GM19238 (cell line): ENCODE measurements around the gene SLC66A2.

Experiments
- DNase-seq: peaks from one replicate; pipeline ENCODE4 v3.0.0; 2011; ENCODE audit warnings: low spot score; ENCODE audit not compliant: insufficient read length

SLC66A2 gene

DNA sequence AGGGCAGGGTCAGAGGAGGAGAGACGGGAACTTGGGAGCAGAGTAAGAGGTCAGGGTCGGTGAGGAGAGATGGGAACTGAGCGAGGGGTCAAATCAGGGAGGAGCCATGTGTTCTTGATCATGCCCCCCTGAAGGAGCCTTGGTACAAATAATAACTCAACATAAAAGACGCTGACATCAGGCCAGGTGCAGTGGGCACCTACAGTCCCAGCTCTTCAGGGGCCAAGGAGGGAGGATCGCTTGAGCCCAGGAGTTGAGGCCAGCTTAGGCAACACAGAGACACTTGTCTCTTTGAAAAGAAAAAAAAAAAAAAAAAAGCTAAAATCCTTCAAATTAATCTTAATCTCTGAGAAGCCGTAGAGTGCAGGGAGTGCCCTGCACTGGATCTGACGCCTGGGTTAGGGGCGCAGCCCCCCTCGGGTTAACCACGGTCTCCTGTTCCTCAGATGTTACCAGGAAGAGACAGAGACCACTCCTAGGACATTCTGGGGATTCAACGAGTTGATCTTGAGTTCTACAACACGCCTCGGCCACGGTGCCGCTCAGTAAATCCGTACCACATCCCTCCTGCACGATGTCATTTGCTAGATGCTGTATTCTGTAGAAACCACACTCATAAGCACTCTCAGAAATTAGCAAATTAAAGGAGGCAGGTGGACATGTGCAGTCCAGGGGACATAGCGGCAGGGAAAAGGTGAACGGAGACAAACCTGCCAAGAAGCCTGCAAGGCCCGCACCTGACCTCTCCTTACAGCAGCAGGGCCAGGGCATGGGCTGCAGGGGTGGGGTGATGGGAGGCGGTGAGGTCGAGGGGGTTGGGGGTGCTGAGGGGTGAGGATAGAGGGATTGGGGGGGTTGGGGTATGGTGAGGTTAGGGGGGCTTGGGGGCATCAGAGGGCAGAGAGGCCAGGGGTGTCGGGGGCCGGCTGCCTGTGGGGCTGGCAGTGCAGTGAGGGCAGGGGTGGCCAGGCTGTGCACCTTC, 29.2 kb downstream of the SLC66A2 start:
- no peak for DNase-seq

DNA sequence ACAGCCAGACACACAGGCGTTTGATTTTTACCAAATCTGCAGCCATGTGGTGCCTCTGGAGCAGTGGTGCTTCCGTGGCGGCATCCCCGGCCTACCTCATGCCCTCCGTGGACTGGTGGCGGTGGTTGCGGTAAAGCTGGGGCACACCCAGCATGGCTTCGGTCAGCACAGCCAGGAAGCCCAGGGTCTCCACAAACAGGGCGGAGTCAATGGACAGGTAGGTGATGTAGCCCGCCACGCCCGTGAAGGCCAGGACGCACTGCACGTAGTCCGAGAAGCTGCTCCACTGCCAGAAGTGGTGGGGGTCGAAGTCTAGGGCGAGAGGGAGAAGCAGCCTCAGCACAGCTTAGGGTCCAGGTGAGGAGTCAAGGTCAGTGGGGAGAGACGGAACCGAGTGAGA, 32.4 kb downstream of the SLC66A2 start:
- no peak for DNase-seq

DNA sequence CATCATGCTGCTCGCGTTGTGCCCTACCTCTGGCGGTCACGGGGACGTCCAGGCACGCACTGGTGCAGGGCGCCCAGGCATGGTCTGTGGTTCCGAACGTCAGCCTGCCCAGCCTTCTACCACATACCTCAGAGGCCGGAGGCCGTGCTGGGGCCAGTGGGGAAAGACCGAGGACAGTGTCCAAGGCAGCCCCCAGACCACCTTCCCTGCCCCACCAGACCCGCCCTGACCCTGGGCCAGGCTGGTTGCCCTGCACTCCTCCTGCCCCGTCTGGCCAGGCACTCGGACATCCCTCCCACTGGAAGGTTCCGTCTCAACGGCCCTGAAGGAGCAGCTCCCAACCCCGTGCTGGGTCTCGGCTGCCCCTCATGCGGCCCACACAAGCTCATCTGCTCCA, 32.8 kb downstream of the SLC66A2 start:
- DNase-seq, result no peak

DNA sequence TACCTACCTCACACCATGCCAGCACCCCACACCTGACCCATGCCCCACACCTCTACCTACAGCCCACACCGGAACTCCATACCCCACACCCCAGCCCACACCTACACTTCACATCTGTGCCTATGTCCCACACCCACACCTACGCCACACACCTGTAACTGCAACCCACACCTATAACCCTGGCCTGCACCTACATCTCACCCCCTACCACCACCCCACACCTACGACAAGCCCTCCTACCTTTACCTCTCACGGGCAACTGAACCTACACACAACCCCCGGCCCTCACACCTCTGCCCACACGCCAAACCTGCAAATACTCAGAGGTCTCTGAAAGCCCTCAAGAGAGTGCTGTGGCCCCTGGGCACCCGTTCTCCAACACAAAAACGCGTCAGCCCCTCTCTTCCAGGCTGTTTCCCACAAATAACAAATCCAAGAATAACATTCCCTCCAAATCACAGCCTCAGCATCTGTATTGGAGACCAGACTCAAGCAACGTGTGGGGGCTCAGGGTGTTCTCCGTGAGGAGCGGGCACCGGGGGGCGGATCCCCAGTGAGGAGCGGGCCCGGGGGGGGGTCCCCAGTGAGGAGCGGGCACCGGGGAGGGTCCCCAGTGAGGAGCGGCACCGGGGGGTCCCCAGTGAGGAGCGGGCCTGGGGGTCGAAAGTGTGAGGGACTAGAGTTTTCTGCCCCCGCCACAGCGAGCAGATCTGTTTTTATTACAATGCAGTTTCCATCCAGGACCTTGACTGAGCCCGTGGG, 33.4 kb downstream of the SLC66A2 start:
- no peak for DNase-seq

DNA sequence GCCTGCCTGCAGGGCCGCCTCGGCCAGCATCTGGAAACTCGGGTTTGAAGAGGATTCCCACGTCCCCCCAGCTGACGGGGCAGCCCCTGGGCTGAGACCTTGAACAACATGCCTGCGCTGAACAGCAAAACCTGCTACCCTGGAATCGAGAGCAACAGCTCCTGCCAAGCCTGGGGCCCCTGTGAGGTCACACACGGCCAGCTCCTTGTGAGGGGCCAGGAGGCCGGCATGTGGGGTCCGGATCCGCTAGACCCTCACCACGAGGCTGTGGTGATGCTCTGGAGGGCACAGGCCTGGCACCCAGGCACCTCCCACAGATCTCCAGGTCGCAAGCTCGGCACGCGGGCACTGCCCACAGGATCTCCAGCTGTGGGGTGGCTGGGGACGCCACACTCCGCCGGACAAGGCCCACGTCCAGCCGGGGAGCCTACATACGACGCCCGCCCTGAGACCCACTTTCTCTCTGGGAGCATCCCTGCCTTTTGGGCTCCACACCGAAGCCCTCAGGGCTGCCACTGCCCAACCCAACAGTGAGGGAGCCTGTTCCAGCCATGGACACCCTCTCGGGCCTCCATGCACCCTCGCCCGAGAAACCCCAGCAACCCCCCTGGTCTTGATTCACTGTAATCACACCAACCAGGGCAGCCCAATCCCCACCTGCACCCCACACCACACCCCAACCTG, 34.1 kb downstream of the SLC66A2 start:
- no peak for DNase-seq

DNA sequence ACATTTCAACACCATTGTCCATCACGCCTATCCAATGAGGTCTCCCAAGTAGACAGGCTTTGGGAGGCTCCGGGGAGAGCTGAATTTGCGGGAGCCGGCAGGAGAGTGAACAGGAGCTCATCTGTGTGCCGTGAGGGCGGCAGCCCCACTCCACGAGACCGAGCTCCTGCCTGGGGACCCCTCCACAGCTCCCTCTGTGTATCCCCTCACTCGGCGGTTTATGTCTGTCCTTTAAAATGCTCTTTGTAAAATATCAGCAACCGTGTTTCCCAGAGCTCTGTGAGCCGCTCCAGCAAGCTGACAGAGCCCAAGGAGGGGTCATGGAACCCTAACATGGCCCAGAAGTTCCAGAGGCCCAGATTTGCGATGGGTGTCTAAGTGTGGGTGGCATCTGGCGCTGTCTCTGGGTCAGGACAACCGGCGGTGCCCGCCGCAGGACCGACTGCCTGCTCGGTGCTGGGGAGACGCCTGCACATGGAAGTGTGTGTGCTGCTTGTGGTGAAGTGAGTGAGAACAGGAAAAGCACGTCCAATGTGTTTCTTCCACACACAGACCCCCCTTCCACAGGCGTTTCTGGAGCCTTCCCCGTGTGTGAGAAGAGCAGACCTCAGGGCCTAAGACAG, 34.8 kb downstream of the SLC66A2 start:
- DNase-seq, result no peak

DNA sequence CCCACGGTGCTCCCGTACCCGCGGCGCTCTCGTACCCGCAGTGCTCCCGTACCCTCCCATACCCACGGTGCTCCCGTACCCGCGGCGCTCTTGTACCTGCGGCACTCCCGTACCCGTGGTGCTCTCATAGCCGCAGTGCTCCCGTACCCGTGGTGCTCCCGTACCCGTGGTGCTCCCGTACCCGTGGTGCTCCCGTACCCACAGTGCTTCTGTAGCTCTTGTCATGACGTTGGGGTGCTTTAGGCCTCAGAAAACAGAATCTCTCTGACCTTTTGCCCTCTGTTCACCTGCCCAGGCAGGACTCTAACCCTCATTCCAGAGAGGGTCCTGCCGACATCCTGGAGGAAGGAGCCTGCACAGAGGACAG, 35.3 kb downstream of the SLC66A2 start:
- no peak for DNase-seq

DNA sequence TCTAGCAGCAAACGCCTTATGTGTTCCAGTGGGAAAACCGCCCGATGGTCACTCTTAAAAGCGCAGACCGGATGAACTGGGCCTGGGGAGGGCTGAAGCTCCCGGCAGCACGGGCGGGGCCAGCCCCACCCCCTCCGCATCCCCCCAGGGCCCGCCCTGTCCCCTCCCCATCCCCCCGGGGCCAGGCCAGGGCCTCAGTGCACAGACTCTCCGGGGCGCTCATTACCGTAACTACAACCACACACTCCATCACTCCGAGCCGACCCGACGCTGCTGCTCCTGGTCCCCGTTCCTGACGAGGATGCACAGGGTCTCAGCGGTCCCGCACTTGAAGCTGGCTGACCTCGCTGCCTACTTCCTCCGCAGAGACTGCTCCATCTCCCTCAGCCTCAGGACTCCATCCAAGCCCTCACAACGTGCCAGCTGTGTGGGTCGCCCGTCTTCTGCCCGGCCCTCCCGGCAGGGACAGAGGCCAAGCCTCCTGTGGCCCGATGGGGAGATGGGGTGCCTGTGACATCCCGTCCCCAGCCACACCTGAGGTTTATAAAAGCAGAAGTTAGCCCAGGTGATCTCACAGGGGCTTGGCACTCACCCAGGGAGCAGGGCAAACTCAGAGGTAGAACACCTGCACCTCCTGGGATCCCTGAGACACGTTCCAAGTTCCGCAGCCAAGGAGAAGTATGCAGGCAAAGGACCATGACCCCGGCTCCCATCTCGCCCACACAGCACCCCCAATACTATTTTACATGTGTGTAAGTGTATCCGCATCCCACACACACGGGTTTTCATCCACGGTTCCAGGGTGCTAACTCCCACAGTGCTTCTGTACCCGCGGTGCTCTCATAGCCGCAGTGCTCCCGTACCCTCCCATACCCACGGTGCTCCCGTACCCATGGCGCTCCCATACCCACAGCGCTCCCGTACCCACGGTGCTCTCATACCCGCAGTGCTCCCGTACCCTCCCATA, 36.0 kb downstream of the SLC66A2 start:
- DNase-seq, result no peak

DNA sequence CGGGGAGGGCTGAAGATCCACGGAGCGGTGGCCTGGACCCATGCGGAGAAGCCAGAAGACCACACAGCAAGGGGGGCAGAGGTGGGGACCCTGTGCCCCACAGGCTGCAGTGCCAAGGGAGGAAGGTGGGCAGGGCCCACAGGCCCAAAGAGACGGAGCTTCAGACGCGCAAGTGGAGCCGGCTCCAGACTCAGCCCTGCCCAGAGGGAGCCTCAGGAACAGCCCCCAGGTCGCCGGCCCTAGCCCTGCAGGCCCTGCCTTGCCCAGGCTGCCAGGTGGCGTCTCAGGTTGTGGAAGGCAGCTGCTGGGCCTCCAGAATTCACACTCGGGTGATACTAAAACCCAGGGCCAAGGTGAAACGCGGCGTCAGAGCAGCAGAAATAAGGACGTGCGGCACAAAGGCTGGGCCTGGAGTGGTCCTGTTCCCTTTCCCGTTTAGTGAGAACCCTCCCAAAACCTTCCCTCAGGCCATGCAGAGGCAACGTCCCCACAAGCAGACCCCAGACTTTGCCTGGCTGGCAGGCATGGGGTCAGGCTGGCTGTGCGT, 36.8 kb downstream of the SLC66A2 start:
- no peak for DNase-seq

DNA sequence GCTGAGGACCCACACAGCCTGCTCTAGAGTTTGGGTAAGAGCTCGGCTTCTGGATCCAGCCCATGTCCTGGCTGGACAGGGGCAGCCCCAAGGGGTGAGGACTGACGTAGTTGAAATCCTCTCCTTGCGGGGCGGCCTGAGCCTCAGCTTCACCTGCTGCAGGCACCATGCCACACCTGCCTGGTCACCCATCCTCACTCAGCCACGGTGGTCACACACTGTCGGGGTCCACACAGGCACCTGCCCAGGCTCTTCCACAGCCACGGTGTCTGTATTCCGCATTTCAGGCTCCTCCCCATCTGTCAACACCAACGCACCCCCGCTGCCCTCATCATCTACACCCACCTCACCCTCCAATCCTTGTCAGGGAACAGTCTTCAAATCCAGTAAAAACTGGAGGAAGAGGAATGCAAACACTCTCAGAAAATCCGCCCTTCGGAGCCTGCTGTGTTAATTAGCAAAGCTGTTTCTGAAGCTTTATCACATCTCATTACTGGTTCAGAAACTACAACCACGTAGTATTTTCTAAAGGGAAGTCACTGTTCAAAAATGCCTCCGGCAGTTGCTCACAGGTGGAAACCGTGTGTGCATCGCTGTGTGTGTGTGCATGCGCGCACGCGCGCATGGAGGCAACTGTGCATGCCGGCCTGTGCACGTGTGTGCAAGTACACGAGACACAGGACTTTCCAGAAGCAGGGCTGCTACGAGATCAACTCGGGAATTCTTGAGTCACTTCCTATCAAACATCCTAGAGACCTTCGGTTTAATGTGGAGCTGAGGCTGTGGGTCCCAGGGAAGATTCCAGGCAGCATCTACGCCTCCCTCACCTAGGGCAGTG, 38.2 kb downstream of the SLC66A2 start:
- DNase-seq, result no peak

DNA sequence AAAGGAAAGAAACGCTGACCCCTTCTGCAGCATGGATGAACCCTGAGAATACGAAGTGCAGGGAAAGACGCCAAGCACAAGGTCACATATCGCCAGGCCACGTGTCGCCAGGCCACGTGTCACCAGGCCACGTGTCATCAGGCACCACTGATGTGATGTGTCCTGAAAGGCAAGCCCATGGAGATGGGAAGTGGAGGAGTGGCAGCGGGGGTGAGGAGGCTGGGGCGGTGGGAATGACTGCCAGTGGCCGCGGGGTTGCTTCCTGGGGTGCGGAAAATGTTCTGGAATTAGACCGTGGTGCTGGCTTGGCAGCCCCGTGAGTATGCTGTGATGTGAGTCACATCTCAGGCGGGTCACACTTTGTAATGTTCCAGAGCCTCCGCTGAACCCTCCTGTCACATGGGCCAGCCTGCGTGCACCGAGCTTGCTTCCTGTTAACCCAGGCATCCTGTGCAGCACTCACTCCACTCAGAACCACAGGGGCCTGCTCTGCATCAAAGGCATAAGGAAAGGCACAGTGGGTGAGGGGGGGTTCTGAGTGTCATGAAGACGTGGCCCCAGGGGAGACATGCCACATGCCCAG, 39.0 kb downstream of the SLC66A2 start:
- DNase-seq, result no peak

DNA sequence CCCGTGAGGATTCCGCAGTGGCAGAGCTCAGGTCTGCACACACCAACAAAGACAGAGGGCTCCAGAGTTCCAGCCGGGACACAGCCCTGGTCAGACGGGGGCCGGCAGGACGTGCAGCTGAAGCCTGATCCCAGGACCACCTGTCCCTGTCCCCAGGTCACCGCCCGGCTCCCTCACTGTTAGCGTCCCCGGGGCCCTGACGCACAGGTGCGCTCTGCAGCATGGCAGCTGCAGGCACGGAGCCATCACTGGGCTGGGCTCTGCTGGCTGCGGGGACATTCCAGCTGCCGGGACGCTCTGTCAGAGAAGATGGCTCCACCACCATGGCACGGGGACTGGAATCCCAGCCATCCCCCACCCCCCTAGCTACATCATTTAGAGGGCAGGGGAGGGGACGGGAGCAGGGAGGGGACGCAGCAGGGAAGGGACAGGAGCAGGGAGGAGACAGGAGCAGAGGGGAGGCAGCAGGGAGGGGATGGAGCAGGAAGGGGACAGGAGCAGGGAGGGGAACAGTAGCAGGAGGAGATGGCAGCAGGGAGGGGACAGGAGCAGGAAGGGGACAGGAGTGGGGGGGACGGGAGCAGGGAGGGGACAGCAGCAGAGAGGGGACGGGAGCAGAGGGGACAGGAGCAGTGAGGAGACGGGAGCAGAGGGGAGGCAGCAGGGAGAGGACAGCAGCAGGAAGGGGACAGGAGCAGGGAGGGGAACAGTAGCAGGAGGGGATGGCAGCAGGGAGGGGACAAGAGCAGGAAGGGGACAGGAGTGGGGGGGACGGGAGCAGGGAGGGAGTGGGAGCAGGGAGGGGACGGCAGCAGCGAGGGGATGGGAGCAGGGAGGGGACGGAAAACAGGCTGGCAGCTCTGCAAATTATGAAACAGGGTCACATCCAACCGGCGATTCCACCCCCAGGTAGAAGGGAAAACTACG, 39.8 kb downstream of the SLC66A2 start:
- no peak for DNase-seq

DNA sequence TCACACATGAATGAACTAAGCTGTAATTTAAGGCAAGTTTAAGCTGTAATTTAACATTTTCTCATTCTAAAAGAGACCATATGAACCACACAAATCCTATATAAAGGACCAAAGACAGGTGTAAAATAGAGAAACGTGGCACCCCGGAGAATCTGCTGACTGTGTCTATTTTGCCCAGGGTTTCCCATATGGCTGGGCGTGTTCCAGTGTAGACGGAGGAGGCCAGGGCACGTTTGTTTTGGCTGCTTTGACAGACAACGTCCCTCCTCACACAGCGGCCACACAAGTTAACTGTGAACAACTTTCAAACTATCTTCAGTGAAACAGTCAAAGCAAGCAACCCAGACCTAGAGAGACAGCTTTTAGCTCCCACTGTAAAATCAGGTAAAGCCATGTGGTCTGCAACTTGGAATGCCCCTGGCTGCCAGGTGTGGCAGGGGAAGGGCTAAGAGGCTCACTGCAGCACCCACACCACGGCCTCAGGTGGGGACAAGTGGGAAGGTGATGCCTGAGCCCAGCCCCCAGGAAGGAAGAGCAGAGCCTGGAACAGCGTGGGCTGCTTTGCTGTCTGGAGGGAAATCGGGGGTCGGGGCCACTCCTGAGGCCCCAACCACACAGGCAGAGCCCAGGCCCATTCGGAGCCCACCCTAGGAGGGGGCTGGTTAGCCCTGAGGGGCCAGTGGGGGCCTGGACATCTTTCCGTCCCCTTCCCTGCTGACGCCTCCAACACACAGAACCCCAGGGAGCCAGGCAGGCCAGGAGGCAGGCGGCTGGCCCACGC, 40.7 kb downstream of the SLC66A2 start:
- no peak for DNase-seq

DNA sequence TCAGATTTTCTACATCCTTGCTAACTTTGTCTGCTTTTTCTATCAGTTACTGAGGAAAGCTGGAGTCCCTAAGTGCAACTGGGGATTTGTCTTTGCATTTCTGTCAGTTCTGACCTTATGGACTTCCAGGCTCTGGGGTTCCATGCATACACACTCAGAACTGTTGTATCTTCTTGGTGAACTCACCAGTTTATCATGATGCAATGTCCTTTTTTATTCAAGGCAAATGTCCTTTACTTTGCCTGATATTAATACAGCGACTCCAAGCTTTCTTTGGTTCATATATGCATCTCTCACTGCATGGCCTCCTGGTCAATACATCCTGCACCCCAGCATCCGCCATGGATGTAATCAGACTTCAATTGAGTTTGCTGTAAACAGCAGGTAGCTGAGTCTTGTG, 44.7 kb downstream of the SLC66A2 start:
- DNase-seq, result no peak

DNA sequence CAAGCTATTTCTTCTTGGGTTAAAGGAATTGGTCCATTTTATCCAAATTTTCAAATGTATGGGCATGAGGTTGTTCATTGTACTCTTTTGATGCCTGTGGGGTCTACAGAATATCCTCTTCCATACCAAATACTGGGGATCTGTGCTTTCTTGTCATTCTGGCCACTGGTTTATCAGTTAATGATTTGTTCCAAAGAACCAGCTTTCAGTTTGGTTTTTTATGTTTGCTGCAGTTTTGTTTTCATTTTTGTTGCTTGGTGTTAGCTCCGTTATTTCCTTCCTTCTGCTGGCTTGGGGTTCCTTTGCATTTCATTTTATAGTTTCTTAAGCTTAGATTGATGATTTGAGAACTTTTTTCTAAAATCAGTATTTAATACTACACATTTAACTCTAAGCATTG, 45.5 kb downstream of the SLC66A2 start:
- no peak for DNase-seq

DNA sequence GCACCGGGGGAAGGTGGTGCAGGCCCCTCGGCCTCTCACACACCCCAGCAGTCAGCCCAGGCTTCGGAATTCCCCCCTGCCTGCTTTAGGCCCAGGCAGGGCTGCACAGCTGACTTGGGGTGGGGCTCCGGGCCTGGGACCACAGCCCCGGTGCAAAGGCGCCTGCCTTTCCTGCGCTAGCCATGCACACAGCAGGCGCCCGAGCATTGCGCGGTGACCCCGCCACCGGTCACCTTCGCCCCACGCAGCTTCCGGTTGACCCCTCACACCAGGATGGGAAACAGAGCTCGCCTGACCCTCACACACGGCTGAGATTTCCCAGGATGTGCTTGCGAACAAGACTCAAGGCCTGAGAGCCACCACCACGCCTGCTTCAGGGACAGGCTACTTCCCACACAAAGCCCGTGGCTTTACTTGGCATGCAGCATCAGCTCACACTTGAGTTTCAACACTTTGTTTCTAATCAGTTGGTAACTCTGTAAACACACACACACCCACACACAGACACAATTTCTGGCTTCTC, 46.0 kb downstream of the SLC66A2 start:
- no peak for DNase-seq
